Posterior vena cava (tissue), 2 donors: Measurements from ENCODE around the gene TAF4. TPM values are rescaled to one million over a fixed set of nuclear protein-coding genes. Genes with fewer than 3 reads are reported as not detected.
"Not testable (repeated sequence)": the region's sequence is repeated elsewhere in the genome, so short reads cannot be mapped to it uniquely, and the experiment has no call there.

Experiments
- DNase-seq: peaks from one replicate; pipeline ENCODE4 v3.0.0-alpha.2; 2020; ENCODE audit warnings: low spot score
- intact Hi-C, 2 donors: fragments of 100-400 bp; cut with DNase I; formaldehyde crosslinking; loops; one replicate each; pipeline versions ENCODE4 v1.14.1 to v1.14.2; 2022 to 2023
- total RNA-seq, 2 donors: library from RNA; stranded (reverse); fragmentation: NEBNext Ultra II Directional; extraction: Animal tissue kit (Norgen Biotek cat#: 25700); gene quantifications; one replicate each; pipeline ENCODE4 v1.2.1, GENCODE V29; 2021
- donor health status: DM: yes; HTN: yes; CAD: no.
- donor health status: DM: yes; HTN: yes; CAD: no.

Gene TAF4
- total RNA-seq, 2 donors from 2014 or later = 8.8 to 11.4 TPM

DNA sequence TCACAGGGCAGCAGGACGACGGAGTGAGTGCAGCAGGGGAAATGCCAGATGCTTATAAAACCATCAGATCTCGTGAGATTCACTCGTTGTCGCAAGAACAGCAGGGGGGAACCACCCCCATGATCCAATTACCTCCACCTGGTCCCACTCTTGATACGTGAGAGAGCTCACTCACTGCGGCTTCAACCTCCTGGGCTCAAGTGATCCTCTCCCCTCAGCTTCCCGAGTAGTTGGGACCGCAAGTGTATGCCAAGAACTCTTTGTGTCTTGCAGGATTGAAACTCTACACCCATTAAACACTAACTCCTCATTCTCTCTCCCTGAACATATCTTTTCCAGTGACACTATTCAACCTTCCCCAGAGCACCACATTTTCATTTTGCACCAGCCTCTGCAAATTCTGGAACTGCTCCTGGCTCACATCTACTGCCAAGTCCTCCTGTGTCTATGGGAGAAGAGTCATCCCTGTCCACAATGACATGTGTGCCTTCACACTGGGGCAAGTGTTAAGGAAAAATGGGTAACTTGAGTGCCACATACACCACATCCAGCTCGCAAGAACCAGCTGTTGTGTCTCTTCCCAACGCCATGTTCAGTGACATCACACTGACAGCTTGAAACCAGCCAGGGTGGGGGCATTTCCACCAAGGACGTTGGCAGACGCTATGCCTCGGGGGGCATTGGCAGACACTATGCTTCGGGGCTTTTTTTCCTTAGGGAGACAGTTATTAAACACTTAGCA is 14.7 kb upstream of the TAF4 start:
- DNase-seq = no peak
- intact Hi-C loops = loop anchor here in 1 of 2 donors (2.0 kb wide), 1 partner anchor 58 kb away; no protein-coding TSS in a partner anchor

GRCh38 chr20:62079166-62079565 is 13.5 kb upstream of the TAF4 start:
- intact Hi-C loops = no loop called here
- DNase-seq = no peak

DNA sequence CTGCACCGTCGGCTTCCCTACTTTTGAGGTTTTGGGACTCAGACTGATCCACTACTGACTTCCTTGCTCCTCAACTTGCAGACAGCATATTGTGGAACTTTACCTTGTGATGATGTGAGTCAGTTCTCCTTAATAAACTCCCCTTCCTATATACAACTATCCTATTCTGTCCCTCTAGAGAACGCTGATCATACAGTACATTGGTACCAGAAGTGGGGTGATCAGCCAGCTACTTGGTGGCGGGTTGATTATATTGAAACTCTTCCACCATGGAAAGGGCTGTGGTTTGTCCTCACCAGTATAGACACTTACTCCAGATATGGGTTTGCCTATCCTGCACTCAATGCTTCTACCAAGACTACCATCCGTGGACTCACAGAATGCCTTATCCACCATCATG is 7.6 kb upstream of the TAF4 start:
- intact Hi-C loops = loop anchor here in 1 of 2 donors (1.0 kb wide), 1 partner anchor 22 kb away; no protein-coding TSS in a partner anchor
- DNase-seq = peak; percentile 0

- intact Hi-C loops, DNase-seq: not testable (repeated sequence)
These were observed 6.2 kb upstream of the TAF4 start for GRCh38 chr20:62071669-62072430.

GRCh38 chr20:62069741-62070216 is 4.1 kb upstream of the TAF4 start:
- intact Hi-C loops = loop anchor here (5.0 kb wide), 1 partner anchor 53 kb away; the partner anchor contains the start of gene LSM14B (in 2 of the 2)
- peak; percentile 67 for DNase-seq

DNA sequence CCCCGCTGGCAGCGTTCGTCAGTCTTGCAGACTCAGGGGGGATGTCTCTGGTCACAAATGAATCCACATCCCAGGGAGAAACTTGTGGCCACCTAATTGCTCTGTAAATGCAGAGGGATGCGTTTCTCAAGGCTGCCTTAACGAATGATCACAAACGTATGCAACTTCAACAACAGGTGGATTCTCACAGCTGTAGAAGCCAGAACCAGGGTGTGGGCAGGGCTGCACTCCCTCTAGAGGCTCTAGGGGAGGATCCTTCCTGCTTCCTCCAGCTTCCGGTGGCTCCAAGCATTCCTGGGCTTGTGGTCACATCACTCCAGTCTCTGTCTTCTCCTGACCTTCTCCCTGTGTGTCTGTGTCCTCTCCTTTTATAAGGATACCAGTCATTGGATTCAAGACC is 3.3 kb upstream of the TAF4 start:
- DNase-seq = no peak
- intact Hi-C loops = loop anchor here (5.0 kb wide), 1 partner anchor 53 kb away; the partner anchor contains the start of gene LSM14B (in 2 of the 2)

DNA sequence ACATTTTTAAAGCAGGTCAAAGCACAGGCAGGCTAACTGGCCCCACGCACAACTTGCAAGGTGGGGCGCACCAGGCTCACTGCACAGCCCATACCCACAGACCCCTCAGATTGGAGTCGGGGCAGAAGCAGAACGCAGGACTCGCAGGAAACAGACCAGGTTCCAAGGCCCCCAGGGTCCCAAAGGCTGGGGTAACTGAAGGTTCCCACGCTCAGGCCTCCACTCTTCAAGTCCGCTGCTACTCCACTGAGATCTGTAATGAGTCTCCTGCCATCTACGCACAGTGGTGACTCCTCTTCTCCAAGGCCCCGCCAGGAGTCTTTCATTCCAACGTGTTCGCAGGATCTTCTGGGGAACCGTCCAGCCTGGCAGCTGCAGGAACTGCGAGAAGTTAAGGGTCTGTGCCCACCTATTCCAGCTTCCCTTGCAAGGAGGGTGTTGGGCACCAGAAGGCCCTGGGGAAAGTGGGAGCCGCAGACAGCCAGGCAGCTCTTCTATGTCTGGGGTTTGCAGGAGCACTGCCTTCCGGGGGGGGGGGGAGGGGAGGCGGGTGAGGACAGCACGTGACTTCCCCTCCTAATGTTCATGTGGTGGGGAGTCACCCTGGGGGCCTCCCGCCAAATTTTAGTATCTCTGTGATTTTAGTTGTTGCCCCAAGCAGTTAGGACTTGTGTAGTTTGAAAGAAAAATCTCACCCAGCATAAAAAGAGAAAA is 2.0 kb upstream of the TAF4 start:
- DNase-seq = peak; percentile 66
- intact Hi-C loops = loop anchor here (2.0 to 5.0 kb wide), 2 partner anchors 55 to 75 kb away; partner anchors contain the start of genes LSM14B (in 2 of the 2), PSMA7 (in 1 of the 2) and SS18L1 (in 1 of the 2)

DNA sequence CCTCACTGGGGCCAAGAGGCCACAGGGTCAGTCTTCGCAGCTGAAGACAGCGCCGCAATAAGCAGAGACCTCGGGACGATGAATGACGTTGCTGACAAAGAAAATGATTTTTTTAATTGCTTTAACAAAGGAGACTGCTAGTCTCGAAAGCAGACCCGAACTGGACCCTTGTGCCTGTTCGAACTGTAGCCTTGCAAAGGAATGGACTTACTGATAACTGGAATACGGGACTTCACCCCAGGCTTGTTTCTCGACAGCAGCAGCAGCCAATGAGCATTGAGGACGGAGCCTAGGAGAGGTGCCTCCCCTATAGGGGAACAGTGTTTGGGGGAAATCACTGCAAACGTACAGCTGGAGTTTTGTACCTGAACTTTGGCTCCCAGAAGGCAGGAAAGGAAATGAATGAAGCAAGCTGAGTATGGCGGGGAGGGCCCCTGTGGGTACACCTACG is 1.3 kb upstream of the TAF4 start:
- DNase-seq = peak; percentile 48
- intact Hi-C loops = loop anchor here (2.0 to 5.0 kb wide), 2 partner anchors 55 to 76 kb away; partner anchors contain the start of genes LSM14B (in 2 of the 2), PSMA7 (in 1 of the 2) and SS18L1 (in 1 of the 2)

DNA sequence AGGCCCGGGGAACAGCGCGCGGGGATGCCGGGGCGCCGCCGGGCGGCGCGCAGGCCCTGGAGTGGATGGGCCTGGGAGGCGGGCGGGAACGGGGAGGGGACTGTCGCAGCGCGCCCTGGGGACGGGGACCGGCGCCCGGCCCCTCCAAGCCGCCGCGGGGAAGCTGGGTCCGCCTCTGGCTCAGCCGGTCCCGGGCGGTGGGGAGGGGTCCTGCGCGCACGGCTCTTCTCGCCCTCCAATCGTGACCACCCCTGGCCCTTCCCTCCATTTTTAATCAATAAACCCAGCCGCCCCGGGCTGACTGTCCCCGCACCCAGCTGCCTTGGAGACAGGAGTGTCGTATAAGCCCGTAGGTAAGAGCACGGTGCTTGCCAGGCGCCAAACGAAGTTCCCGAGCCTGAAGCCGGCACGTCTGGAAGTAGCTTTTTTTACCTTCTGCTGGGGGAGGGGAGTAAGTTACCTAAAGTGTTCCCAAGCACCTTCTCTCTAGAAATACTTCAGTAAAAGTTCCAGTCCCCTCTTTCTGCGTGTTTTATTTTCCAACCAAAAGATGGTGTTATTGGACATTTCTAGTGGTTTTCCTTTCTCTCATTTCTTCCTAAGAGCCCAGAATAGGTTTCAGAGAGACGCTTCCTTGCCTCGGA is 780 bp upstream of the TAF4 start:
- peak; percentile 80 for DNase-seq

GRCh38 chr20:62064770-62065673 is 659 bp downstream of the TAF4 start:
- intact Hi-C loops = loop anchor here (5.0 kb wide), 1 partner anchor 57 kb away; the partner anchor contains the start of gene LSM14B (in 2 of the 2)
- DNase-seq = peak; percentile 83

More for the DNA sequence above, 780 bp upstream of the TAF4 start:
- intact Hi-C loops = loop anchor here (2.0 to 5.0 kb wide), 2 partner anchors 56 to 76 kb away; partner anchors contain the start of genes LSM14B (in 2 of the 2), PSMA7 (in 1 of the 2) and SS18L1 (in 1 of the 2)

- DNase-seq = peak; percentile 83
- intact Hi-C loops = no loop called here
These were observed 1.5 kb downstream of the TAF4 start for GRCh38 chr20:62063981-62064769.

DNA sequence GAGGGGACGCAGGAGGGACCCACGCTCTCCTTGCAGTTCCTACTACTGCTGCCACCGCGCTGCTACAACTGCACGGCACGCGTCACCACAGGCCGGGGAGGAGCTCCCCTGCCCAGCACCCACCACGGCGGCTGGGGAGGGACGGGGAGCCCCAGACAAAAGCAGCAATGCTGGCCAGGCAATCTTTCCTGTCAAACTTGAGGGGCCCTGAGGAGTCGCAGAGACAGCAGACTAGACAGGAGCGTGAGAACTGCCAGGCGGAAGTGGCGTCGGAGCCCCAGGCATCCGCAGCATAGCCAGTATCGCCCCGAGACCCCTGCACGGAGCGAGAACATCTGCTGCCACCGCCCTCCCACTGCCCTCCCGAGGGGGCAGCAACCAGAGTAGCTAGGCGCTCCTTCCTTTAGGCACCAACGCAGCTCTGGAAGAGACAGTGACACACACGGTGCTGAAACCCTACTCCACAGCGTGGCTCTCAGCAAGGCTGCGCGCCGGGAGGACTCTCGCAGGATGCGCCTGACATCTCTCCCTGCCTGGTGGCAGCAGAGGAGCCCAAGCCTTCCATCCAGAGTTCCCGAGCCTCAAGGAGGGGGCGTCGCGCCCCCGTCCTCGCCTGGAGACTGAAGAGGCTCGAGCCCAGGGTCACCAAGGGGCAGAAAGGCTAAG is 2.2 kb downstream of the TAF4 start:
- intact Hi-C loops = no loop called here
- peak; percentile 81 for DNase-seq

DNA sequence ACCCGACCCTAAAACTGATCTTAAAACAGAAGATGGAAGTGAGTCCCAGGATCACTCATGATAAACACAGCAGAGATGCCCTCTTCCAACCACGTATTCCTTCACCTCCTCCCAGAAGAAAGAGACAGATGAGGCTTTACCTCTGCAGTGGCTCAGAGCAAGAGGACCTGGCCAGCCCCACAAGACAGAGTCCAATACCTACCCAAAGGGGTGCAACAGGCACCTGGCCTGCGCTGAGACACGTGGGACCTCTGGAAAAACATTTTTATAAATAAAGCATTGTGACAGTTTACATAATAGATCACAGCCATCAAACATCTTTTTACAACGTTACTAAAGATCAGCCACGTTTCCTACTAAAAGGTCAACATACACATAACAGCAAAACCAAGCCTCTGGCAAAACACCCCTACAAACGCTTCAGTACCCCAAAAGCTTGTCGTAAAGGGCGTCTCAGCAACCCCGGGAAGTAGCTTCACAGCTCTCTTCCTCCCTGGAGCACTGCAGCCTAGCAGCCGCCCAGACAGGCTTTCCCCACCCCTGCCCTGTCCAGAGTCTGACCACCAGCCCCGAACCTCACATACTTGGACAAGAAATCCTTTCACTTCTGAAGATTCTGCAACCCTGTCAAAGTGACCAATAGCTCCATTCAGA is 2.9 kb downstream of the TAF4 start:
- intact Hi-C loops = no loop called here
- peak; percentile 35 for DNase-seq

DNA sequence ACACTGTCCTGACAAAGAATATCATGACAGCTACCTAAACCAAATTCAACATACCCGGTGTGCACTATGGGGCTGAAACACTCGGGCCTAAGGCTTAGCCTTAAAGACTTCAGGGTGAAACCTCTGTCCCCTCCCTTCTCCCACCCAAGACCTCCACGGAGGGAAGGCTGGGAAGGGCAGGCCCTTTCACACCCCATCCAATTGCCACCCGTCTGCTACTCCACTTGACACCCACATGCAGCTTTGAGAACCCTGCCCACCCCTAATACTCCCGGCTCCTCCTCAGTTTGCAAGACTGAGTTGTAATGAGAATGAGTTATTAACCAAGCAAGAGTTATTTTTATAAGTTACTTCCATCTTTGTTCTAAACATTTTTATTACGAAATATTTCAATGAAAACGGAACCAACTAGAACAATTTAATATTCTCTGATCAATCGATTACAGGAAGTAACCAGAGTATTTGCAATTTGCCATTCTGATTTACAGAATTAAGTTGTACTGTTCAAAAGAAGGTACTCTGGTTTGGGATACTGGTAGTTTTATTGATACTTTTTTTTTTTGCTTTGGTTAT is 3.7 kb downstream of the TAF4 start:
- DNase-seq = peak; percentile 15

More for the DNA sequence above, 3.7 kb downstream of the TAF4 start:
- intact Hi-C loops = no loop called here
